Sigmoid colon (tissue), 3 donors: Measurements from ENCODE around the gene TBC1D26.
"Not testable (repeated sequence)": the region's sequence is repeated elsewhere in the genome, so short reads cannot be mapped to it uniquely, and the experiment has no call there.

Source experiments
- CTCF ChIP-seq, 4 experiments: fragments of 450-650 bp in 3 of 4; fragments of 200-600 bp in 1 of 4; IDR thresholded peaks; one replicate each; pipeline ENCODE4 v1.5.1; 2016 to 2019; ENCODE audit warnings: antibody characterized with exemption in 4 of 4, mild to moderate bottlenecking in 3 of 4, moderate library complexity in 2 of 4
- POLR2A ChIP-seq, 2 donors: fragments of 450-650 bp; IDR thresholded peaks; one replicate each; pipeline ENCODE4 v1.6.1; 2016; ENCODE audit warnings: antibody characterized with exemption in 2 of 2, mild to moderate bottlenecking in 2 of 2, moderate library complexity in 2 of 2

GRCh38 chr17:15731900-15732299 lies at the start of gene TBC1D26:
- TF ChIP-seq CTCF, POLR2A (IDR thresholded peaks at IDR 0.05): not testable (repeated sequence)
